Astrocyte (in vitro differentiated cells and primary cell): ENCODE data around the gene MYO16.

ENCODE experiments used
- CTCF ChIP-seq: IDR thresholded peaks from 2 replicates; pipeline ENCODE4 v1.5.1; 2011; ENCODE audit warnings: low read depth, mild to moderate bottlenecking, inconsistent platforms, low read length, moderate library complexity; ENCODE audit not compliant: insufficient read depth
- EZH2 ChIP-seq: IDR thresholded peaks from 2 replicates; pipeline ENCODE4 v1.6.1; 2012; ENCODE audit warnings: mild to moderate bottlenecking, low read length, inconsistent platforms; ENCODE audit not compliant: insufficient read depth

DNA sequence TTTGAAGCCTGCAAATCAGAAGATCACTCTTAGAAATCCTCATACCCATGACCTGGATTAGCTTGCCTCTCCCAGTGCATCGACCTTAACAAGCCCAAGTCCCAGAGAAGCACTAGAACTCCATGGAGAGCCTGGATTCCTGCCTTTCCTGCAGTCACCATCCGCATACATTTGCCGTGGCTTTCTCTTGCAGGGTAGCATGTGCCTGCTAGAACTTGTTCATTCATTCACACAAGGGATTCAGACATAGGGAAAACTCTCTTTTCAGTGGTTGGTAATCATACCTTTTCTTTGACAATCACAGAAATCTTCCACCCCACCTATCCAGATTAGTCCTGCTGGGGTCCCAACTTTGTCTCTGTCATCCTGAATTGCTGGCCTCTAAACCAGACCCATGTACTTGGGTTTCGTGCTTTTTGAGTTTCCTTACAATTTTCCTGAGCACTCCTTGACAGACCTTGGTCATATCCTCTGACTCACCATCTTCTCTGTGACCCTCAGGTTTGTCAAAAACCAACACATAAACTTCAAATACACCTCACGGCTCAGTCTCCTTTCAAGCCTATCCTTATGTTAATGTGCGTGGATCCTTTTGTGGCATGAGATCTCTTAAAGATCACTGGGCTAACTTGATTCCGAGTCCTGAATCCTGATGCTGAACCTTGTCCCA lies 355.0 kb downstream of the MYO16 start:
- TF ChIP-seq CTCF (no peak), EZH2 (no peak)
